Aorta (tissue), 5 donors: Measurements from ENCODE around the gene FAM131A. TPM values are rescaled to one million over a fixed set of nuclear protein-coding genes. Genes with fewer than 3 reads are reported as not detected.

Experiments used
- ATAC-seq: fragments of 200-7000 bp; cut with Tn5 transposase; one replicate; pipeline ENCODE4 v1.9.1; 2022; ENCODE audit warnings: moderate library complexity; ENCODE audit not compliant: low FRiP score
- DNase-seq, 2 donors: peaks; one replicate each; pipeline ENCODE4 v3.0.0-alpha.2; 2020
- H3K27ac ChIP-seq, 2 donors: one replicate each; pipeline ENCODE4 v1.5.1; 2013; ENCODE audit warnings: low read length in 2 of 2, mild to moderate bottlenecking in 2 of 2, moderate library complexity in 2 of 2, control low read depth in 1 of 2, inconsistent platforms in 1 of 2, low read depth in 1 of 2
- H3K27me3 ChIP-seq, 2 donors: one replicate each; pipeline ENCODE4 v1.6.1; 2013; ENCODE audit warnings: control low read depth in 1 of 2, low read length in 1 of 2, mild to moderate bottlenecking in 1 of 2, moderate library complexity in 1 of 2; ENCODE audit not compliant: insufficient read depth in 2 of 2, control insufficient read depth in 1 of 2
- H3K36me3 ChIP-seq, 2 donors: one replicate each; pipeline ENCODE4 v1.6.1; 2013; ENCODE audit warnings: control low read depth in 1 of 2, low read length in 1 of 2, mild to moderate bottlenecking in 1 of 2; ENCODE audit not compliant: insufficient read depth in 2 of 2, control insufficient read depth in 1 of 2
- H3K4me1 ChIP-seq, 2 donors: one replicate each; pipeline ENCODE4 v1.6.1; 2013; ENCODE audit warnings: low read length in 2 of 2, control low read depth in 1 of 2, mild to moderate bottlenecking in 1 of 2, moderate library complexity in 1 of 2; ENCODE audit not compliant: insufficient read depth in 2 of 2, control insufficient read depth in 1 of 2
- H3K4me3 ChIP-seq, 2 donors: one replicate each; pipeline ENCODE4 v1.5.1; 2013; ENCODE audit warnings: low read length in 2 of 2, control low read depth in 1 of 2, mild to moderate bottlenecking in 1 of 2
- H3K9me3 ChIP-seq: one replicate; pipeline ENCODE4 v1.6.1; 2013; ENCODE audit warnings: mild to moderate bottlenecking, low read length; ENCODE audit not compliant: control insufficient read depth
- WGBS, 2 donors: extraction: QIAGEN DNeasy Blood & Tissue Kit; methylation state at CpG; one replicate each; pipeline ENCODE4 v1.1.7; 2013; 5-methylcytosine and 5-hydroxymethylcytosine counted together
- intact Hi-C, 2 donors: fragments of 100-400 bp; cut with DNase I; formaldehyde crosslinking; loops; one replicate each; pipeline versions ENCODE4 v1.14.2 to v1.15.0; 2022
- polyA plus RNA-seq, 2 donors: library from polyadenylated mRNA; stranded (reverse); fragments of 200-250 nt; gene quantifications; one replicate each; pipeline ENCODE4 v1.2.3, GENCODE V29; 2013
- total RNA-seq, 2 donors: library from RNA; stranded (reverse); fragmentation: NEBNext Ultra II Directional; extraction: Animal tissue kit (Norgen Biotek cat#: 25700); gene quantifications; one replicate each; pipeline ENCODE4 v1.2.1, GENCODE V29; 2021
- donor health status: healthy with polysubstance abuse.
- donor health status: Bipolar disorder and iron deficiency.
- donor health status: DM: no; HTN: no; CAD: no.
- donor health status: DM: no; HTN: no; CAD: no.
- donor health status: DM: yes; HTN: yes; CAD: no.

The FAM131A gene
- total and polyA plus RNA-seq, 4 donors, result 10.6 to 40.6 (median 27.7) TPM

- ATAC-seq (peak; percentile 100), DNase-seq (peak; percentile 99)
- no peaks in the 10 kb centered on the region for H3K9me3 ChIP-seq
- peaks cover 0 to 1% of the 10 kb centered on the region in 2 donors for H3K4me1 ChIP-seq
- intact Hi-C loops, result loop anchor here (5.0 kb wide), 3 partner anchors 37 to 112 kb away; partner anchors contain the start of genes ABCF3 (in 1 of the 2), ALG3 (in 1 of the 2), CAMK2N2 (in 1 of the 2) and EEF1AKMT4 (in 1 of the 2)
- 0% methylated on average over 58 to 78 of the region's 78 CpGs for WGBS, 2 donors
- no peaks in the 10 kb centered on the region for H3K27me3 ChIP-seq
- peak within 1 kb of the TSS in 1 of 2 donors; percentile 83 for H3K27ac ChIP-seq
- H3K36me3 ChIP-seq, result peaks cover 0 to 11% of the 10 kb centered on the region in 2 donors
- H3K4me3 ChIP-seq, result peak within 1 kb of the TSS; percentile 65 to 74
These were observed 38.5 kb upstream of the FAM131A start, which contains the start of gene PSMD2 for GRCh38 chr3:184298759-184299487. TSS of gene PSMD2 (plus strand) at chr3:184299241. CDS start at chr3:184299267, 26 bp downstream.

- no peak for ATAC-seq
These were observed 37.7 kb upstream of the FAM131A start for GRCh38 chr3:184299488-184300377.

GRCh38 chr3:184300378-184300720 lies 37.1 kb upstream of the FAM131A start:
- H3K9me3 ChIP-seq, result no peaks in the 10 kb centered on the region
- intact Hi-C loops, result no loop called here
- no peak for ATAC-seq
- DNase-seq, result no peak
- H3K27ac ChIP-seq, result no peak overlapping the region
- 62 to 69% methylated on average over 3 of the region's 3 CpGs for WGBS, 2 donors
- peaks cover 0 to 12% of the 10 kb centered on the region in 2 donors for H3K36me3 ChIP-seq
- no peak overlapping the region for H3K4me3 ChIP-seq
- no peaks in the 10 kb centered on the region for H3K27me3 ChIP-seq
- peaks cover 0 to 1% of the 10 kb centered on the region in 2 donors for H3K4me1 ChIP-seq

More at GRCh38 chr3:184299488-184300377, 37.7 kb upstream of the FAM131A start:
- intact Hi-C loops, result loop anchor here (5.0 kb wide), 3 partner anchors 37 to 112 kb away; partner anchors contain the start of genes ABCF3 (in 1 of the 2), ALG3 (in 1 of the 2), CAMK2N2 (in 1 of the 2) and EEF1AKMT4 (in 1 of the 2)
- Histone ChIP-seq H3K27ac (peak overlapping the region in 1 of 2 donors; percentile 22), H3K36me3 (peaks cover 0 to 12% of the 10 kb centered on the region in 2 donors), H3K4me3 (peak overlapping the region; percentile 65 to 74), H3K4me1 (peaks cover 0 to 1% of the 10 kb centered on the region in 2 donors), H3K9me3 (no peaks in the 10 kb centered on the region), H3K27me3 (no peaks in the 10 kb centered on the region)
- WGBS, 2 donors, result 16 to 17% methylated on average over 25 to 29 of the region's 29 CpGs
- DNase-seq, result peak in 1 of 2 donors; percentile 4

DNA sequence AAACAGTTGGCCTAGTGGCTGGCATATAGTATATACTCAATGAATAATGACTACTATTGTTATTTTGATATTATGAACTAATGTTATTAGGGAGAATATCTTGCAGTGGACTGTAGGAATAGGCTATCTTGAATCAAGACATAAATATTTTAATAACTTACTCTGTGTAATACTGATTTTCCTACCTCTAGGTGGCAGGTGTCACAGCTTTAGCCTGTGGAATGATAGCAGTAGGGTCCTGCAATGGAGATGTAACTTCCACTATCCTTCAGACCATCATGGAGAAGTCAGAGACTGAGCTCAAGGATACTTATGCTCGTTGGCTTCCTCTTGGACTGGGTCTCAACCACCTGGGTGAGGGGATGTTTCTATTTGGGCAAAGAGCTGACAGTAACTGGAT lies 31.8 kb upstream of the FAM131A start:
- Histone ChIP-seq H3K4me3 (no peak overlapping the region), H3K9me3 (no peaks in the 10 kb centered on the region), H3K36me3 (peaks cover 10 to 29% of the 10 kb centered on the region in 2 donors), H3K27ac (no peak overlapping the region), H3K4me1 (no peaks in the 10 kb centered on the region), H3K27me3 (no peaks in the 10 kb centered on the region)
- no peak for DNase-seq
- 57 to 66% methylated on average over 1 of the region's 1 CpG for WGBS, 2 donors
- intact Hi-C loops, result no loop called here
- no peak for ATAC-seq

DNA sequence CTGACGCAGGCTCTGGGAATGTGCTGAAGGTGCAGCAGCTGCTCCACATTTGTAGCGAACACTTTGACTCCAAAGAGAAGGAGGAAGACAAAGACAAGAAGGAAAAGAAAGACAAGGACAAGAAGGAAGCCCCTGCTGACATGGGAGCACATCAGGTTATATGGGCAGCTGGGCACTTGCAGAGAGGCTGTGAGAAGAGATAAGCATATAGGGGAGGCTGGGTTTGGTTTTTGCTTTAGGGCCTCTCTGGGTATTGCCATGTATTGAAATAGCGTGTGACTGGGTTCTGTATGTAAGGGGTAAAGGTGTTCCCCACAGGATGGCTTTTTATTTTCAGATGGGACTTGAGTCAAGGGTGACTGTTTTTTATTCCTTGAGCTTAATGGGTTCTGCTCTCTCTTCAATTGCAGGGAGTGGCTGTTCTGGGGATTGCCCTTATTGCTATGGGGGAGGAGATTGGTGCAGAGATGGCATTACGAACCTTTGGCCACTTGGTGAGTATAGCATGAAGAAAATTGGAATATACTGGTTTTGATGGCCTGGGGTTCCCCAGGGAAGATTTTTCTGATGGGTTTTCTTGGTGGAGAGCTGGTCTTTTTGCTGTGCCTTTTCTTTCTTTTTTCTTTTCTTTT lies 30.9 kb upstream of the FAM131A start:
- 90% methylated on average over 4 of the region's 4 CpGs for WGBS, 2 donors
- Histone ChIP-seq H3K4me1 (no peaks in the 10 kb centered on the region), H3K36me3 (peaks cover 10 to 29% of the 10 kb centered on the region in 2 donors), H3K27me3 (no peaks in the 10 kb centered on the region), H3K4me3 (no peak overlapping the region), H3K27ac (no peak overlapping the region), H3K9me3 (no peaks in the 10 kb centered on the region)
- DNase-seq (no peak), ATAC-seq (no peak)
- intact Hi-C loops, result no loop called here

- peaks cover 10 to 22% of the 10 kb centered on the region in 2 donors for H3K36me3 ChIP-seq
- H3K27me3 ChIP-seq, result no peaks in the 10 kb centered on the region
- intact Hi-C loops, result no loop called here
- no peak overlapping the region for H3K27ac ChIP-seq
- 94 to 95% methylated on average over 9 of the region's 9 CpGs for WGBS, 2 donors
- H3K4me1 ChIP-seq, result no peaks in the 10 kb centered on the region
- no peak for ATAC-seq
- H3K4me3 ChIP-seq, result no peak overlapping the region
- no peaks in the 10 kb centered on the region for H3K9me3 ChIP-seq
- DNase-seq, result peak in 1 of 2 donors; percentile 17
These were observed 29.5 kb upstream of the FAM131A start for GRCh38 chr3:184307915-184308314.

DNA sequence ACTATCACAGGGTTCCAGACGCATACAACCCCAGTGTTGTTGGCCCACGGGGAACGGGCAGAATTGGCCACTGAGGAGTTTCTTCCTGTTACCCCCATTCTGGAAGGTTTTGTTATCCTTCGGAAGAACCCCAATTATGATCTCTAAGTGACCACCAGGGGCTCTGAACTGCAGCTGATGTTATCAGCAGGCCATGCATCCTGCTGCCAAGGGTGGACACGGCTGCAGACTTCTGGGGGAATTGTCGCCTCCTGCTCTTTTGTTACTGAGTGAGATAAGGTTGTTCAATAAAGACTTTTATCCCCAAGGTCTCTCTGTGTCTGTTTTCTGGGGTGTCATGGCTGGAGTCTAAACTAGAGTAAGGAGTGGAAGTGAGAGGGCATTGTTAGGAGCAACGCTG lies 28.7 kb upstream of the FAM131A start:
- no peaks in the 10 kb centered on the region for H3K4me1 ChIP-seq
- DNase-seq (no peak), ATAC-seq (no peak)
- intact Hi-C loops, result no loop called here
- peaks cover 10 to 20% of the 10 kb centered on the region in 2 donors for H3K36me3 ChIP-seq
- H3K9me3 ChIP-seq, result no peaks in the 10 kb centered on the region
- 75 to 77% methylated on average over 7 of the region's 7 CpGs for WGBS, 2 donors
- no peak overlapping the region for H3K27ac ChIP-seq
- no peaks in the 10 kb centered on the region for H3K27me3 ChIP-seq
- H3K4me3 ChIP-seq, result no peak overlapping the region

GRCh38 chr3:184311633-184312032 lies 25.8 kb upstream of the FAM131A start:
- intact Hi-C loops, result no loop called here
- ATAC-seq (no peak), DNase-seq (no peak)
- H3K36me3 ChIP-seq, result peaks cover 3 to 7% of the 10 kb centered on the region in 2 donors
- peaks cover 0 to 2% of the 10 kb centered on the region in 2 donors for H3K4me1 ChIP-seq
- H3K4me3 ChIP-seq, result no peak overlapping the region
- no peak overlapping the region for H3K27ac ChIP-seq
- H3K27me3 ChIP-seq, result no peaks in the 10 kb centered on the region
- H3K9me3 ChIP-seq, result no peaks in the 10 kb centered on the region
